NCI-H2107 treated with DMSO at 0.1 percent for 48 hours (cell line): ENCODE measurements around the gene STAC.

ENCODE experiments used
- DNase-seq: peaks from one replicate; lab custom pipeline; 2025; ENCODE audit not compliant: unreplicated experiment; lab: John Stamatoyannopoulos, UW

The STAC gene, protein sequence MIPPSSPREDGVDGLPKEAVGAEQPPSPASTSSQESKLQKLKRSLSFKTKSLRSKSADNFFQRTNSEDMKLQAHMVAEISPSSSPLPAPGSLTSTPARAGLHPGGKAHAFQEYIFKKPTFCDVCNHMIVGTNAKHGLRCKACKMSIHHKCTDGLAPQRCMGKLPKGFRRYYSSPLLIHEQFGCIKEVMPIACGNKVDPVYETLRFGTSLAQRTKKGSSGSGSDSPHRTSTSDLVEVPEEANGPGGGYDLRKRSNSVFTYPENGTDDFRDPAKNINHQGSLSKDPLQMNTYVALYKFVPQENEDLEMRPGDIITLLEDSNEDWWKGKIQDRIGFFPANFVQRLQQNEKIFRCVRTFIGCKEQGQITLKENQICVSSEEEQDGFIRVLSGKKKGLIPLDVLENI

DNA sequence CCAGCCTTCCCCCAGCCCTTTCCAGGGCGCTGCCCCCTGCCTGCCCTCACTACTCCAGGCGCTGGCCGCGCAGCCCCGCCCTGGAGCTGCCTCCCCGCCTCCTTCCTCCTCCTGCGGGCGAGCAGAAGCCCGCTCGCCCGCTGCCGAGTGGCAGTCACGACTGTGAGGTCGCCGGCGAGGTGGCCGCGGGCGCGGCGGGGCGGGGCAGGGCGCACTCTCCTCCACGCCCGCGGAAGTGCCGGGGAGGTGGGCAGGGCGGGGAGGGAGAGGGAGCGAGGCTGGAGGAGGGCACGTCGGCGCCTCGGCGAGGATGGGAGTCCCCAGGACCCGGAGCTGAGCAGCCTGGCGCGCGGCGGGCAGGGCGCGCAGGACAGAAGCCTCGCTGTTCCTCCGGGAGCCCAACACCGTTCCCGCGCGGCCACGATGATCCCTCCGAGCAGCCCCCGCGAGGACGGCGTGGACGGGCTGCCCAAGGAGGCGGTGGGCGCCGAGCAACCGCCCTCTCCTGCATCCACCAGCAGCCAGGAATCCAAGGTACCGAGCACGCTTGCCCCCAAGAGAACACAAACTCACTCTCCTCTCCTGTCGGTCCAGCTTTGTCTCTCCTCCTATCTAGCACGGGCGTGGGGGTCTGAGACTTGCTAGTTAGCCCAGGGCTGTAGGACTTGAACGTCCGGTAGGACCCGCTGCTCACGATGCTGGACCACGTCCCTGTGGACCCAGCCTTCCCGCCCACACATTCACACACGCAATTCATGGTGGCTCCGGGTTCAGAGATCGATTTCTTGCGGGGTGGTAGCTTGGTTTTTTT, at the start of gene STAC:
STAC (plus strand) TSS at position 284 of the 811 bp plus-strand sequence; CDS start at position 424, 140 bp downstream.
- DNase-seq, result no peak

DNA sequence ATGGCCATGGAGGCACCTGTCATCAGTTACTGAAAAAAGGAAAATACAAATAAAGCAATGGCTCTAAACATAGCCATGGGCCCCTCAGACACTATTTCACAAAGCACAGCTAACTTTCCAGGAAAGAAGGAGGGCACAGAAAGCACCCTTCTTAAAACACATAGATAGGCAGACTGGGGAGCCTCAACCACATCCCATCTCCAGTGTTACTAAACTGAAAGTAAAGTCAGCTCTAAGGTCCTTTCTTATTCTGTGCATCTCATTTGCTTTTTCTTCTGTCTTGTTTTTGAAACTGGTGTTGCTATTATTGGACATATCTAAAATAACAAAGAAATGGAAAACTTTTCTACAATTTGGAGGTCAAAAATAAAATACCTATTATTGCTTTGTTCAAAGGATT, 48.2 kb upstream of the STAC start:
- no peak for DNase-seq

DNA sequence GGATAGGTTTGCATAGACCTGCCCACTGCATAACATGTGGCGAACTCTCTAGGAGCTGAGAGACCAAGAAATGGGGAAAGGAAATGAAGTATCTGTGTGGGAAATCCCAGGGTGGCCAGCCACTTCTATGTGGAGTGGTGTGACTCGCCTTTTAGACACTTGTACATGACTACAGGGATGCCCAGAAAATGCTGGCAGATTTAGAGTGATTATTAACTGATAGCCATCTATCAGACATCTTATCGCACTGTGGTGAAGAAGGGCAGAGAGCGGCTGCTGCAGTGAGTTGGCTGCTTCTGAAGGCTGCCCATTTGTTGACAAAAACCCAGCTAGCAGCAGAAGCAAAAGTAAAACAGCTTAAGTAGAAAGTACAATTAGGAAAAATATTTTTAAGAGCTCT, 18.1 kb upstream of the STAC start:
- DNase-seq, result no peak

DNA sequence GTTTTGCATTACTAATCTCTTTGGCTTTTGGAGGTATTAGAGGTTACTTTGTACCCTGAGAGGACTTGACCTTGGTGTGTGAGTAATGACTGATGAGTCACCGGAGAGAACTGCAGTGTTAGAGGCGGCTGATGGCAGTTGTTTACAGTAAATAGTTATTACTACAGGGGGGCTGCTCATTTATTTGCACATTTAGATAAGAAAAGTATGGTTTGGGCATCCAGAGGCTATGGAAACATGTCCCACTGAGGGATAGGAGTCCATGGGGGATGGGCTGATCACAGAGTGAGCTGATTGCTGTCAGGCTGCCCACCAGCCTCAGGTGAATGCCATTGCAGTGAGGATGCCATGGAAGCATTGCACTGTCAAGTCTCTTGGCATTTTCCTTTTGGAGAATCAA, 17.3 kb upstream of the STAC start:
- DNase-seq, result no peak

DNA sequence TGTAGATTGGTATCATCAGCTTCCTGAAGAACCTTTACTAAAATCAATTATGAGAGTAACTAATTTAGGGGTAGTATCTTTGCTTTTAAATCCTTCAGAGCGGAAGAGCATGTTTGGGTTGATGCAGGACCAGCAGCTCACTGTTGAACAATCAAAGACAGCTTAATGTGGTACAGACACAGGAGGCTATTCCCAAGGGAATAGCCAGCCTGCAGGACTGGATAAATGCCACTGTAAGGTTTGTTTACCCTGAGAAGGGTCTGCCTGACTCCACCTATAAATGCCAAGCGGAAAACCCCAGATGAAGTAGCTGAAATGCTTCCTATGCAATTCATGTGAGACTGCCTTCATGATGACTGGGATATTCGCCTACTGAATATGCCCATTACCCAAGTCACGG, 16.0 kb upstream of the STAC start:
- DNase-seq, result peak; percentile 50

DNA sequence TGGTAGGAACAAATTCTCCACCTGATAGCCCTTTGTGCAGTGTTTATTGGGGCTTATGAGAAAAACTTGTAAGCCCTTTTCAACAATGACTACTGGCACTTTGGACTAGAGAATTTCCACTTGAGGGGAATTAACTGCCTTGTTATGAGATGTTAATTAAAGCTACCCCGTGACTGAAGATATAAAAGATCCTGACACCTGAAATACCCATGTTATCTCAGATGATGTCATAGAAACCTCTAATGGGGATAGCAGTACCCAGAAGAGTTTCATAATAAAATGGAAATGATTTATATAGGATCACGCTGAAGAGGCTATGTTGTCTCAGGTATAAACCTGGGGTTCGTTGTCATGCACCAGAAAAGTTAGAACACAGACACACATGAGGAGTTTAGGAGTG, 14.5 kb upstream of the STAC start:
- no peak for DNase-seq

DNA sequence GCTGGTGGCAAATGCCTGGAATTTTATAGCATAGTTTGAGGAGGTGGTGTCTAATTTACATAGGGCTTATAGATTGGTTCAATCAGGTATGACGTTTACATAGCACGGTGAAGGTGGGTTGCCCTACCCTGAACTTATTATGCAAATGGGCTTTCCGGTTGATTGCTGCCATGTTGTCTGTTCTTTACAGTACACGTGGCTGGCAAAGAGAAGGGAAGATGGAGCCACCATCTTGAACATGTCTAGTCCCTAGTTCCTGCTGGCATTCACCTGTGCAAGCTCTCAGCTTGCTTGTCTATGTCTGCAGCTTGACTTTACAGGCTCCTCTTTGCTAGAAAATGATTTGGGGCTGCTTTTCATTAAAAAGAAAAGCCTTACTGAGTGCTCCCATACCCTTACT, 14.0 kb upstream of the STAC start:
- DNase-seq, result no peak

DNA sequence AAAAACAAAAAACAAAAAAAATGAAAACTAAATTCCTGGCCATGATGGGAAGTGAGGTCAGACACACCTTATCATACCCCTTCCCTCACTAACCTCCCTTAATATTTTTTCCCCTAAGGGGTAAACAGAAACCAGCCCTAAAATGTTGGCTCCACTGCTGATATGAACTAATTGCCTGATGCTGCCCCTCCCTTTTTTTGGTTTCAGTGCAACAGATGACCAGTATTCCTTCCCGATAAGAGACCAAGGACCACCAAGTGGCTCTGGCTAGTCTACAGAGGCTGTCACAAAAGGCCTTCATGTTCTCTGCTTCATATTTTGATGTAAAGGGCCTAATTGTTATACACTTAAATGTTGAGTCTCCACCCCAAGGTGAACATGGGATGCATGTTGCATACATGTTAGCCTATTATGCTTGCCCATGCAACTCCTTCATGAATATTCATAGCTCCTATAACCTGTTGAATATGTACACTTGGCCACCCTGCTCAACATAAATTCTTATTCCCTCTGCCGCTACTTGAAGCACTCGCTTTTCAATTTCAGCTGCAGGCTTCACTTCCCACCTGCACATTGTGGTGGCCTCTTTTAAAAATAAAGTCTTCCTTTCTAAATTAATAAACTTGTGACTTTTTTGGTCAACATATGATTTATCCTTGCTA, 12.3 kb upstream of the STAC start:
- no peak for DNase-seq

DNA sequence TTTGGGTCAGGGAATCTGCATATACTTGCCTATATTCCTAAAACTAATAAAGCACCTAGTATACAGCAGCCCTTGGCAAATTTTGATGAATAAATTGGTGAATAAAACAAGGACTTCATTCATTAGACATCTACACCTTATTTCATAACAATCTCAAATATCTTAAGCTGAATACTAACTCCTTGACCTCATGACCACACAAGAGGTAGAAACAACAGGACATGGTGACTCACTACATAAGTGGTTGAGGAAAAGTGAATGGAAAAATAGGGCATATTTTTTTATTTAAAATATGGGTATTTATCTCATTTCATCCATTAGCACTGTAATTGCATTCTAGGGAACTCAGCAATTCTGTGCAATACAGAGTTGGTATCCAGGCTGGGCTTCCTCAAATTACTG, 7.8 kb upstream of the STAC start:
- DNase-seq, result no peak

DNA sequence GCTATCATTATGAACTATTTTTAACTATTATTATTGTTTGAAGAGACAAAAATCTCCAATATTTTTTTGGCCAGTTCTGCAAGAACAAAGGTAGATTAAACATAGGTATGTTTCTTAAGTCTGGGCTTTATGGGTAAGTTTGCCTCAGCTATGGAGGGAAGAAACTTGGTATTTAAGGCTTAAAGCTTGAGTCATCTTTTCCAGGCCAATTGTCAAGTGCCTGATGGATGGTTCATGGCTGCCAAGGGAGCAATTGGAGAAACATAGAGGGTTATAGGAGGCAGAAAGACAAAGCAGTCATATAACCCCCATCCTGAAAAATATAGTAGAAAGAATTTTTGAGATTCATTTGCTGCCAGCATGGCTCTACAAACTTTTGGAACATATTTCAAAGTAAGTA, 7.2 kb upstream of the STAC start:
- DNase-seq, result no peak

DNA sequence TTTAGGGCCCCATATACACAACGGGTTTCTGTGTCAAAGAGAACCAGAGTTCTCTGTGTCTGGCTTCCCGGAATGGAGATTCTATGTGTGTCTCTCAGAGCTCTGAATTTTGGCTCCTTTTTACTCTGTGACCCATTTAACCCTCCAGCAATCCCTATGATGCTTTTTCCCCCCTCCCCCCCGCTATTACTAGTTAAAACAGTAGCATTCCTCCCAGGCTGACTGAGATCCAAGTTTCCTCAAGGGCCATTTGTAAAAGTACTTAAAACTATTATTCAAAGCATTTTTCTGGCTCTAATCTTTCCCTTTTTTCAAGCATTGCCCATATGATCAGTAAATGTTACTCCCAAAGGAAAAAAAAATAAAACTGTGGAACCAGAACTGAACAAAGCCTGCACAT, 6.6 kb upstream of the STAC start:
- DNase-seq, result no peak

DNA sequence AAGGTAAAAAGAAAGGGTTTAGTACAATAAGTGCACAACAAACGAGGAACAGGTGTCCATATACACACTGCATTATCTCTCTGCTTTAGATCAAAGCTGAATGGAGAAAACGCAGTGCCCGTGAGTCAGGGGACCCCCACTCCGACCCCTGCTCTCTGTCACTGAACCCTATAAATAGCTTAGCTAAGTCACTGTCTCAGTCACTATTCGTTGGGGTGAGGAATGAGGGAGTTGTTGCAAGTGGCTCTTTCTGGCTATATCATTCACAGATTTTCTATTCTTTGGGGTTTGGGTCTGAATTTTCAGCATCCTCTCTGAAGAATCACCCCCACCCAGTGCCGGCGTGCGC, 458 bp upstream of the STAC start:
- no peak for DNase-seq

DNA sequence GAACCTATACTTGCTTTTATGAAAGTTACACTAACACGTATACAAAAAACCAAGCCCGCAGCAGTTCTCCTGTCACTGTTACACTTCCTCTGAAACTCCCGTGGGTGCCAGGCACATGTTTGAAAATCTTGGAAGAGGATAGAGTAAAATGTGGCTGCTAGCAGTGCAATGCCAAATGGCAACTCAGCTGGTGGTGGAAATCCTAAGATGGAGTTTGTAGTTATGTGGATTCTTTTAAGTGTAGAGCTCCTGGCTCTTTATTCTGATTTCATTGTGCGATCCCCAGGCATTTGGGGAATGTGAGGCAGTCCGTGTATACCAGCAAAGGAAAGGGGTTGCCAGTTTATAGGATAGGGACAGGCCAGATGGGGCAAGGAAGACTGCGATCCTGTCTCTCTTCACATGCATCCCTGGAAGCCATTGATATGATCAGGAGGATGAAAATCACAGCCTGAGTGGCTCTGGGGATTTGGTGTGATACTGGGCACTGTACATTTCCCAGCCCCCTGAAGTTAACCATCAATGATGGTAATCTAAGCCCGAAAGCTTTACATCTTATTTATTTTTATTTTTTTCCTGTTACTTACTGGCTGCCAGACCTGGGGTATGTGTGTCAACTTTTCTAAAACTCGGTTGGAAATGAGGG, 1.1 kb downstream of the STAC start:
- DNase-seq, result no peak

DNA sequence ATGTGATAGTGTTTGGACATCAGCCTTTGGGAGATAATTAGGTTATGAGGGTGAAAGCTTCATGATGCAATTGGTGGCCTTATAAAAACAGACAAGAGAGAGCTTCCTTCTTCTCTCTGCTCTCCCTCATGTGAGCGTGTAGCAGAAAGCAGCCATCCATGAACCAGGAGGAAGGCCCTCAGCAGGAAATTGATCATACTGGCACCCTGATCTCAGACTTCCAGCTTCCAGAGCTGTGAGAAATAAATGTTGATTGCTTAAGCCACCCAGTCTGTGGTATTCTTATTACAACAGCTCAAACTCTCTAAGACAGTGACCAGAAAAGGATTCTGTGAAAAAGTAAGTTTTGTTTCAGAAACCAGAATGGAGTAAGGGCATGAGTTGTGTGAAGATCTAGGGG, 13.3 kb downstream of the STAC start:
- DNase-seq, result no peak

DNA sequence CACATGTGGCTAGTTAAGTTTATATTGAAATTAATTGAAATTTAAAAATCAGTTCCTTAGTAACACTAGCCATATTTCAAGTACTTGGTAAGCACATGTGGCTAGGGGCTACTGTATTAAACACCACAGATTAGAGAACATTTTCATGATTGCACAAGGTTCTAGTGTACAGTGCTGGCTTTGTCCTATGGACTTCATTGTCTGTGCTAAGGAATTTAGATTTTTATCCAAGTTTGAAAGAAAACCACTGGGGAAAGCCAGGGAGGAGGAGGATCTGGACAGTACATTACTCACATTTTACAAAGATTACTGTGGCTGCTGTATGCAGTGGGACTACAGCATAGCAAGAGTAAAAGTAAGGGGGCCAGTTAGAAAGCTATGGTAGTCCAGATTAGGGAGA, 13.9 kb downstream of the STAC start:
- no peak for DNase-seq

DNA sequence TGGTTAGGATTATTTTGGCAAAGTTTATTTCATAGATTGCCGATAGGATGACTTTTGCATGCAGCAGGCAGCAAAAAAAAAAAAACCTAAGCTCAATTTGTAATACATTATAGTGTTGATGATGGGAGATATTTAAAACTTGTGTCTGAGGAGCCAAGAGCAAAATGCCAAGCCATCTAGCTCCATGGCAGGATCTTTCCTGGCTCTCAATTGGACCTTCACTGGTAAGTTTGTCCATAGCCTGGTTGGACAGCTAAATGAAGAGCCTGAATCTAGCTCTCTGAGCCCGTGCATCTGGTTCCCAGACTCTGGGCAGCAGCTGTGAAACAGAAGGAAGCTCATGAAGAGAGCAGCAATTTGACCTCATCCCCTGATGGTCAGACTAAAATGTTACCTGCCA, 17.5 kb downstream of the STAC start:
- no peak for DNase-seq

DNA sequence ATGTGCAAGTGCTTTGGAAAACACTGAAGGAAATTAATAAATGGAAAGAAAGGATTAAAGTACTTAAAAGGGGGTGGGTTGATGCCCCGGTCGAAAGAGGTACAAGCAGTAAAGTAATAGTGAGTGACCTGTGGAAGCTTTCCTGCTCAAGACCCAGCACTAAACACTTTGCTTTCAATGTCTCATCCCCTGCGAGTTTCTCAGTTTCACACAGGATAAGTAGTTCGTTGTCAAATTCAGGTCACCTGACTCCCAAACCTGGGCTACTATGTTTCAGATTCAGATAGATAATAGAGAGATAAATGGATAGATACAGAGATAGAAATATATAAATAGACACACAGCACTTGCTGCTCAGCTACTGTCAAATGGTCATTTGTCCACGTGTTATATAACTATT, 19.6 kb downstream of the STAC start:
- no peak for DNase-seq

DNA sequence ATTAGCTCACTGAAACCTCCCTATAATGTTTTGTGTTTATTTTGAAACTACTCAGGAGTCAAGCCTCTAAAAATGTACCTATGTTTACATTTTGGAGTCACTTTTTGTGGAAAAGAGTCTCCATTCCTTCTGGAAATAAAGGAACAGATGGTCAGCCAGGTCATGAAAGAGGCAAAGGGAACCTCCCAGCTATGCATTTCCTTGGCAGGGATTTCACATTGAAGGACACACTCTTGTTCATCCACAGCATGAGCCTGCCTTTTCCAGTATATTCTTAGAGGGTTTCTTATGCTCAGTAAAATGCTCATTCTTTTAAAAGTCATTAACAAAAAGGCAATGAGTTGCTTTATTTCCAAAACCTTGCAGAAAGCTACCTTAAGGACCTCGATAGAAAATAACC, 20.8 kb downstream of the STAC start:
- DNase-seq, result no peak

DNA sequence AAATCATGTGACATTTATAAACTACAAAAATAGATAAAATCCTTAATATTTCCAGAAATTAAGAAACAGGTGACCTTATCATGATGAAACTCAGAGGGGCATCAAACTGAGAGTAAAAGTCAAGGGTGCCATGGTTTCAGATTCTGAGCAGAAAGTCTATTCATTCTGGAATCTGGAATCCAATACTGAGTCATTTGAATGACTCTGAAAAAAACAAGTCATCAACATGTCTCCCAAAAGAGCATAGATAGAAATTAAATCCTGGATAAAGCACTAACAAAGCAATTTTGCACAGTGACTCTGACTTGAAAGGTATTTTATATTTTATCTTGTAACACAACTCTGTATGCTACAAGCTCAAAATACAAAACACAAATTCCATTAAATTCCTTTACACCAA, 23.4 kb downstream of the STAC start:
- DNase-seq, result no peak

DNA sequence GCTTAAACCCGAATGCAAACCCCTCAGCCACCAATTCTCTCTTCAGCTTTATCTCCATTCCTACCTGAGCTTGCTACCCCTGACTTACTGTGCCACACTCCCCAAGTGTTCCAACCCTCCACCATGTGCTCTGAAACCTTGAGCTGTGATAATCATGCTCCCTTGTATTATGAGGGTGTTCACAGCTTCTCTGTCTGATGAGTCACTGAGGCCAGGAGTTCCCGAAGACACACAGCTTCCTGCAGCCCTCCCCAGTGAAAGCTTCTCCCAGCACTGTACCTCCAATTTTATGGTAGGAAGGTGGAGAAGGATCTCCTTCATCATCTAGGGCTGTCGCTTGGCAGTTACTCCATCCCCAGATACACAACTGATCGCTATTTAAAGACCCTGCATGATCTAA, 24.9 kb downstream of the STAC start:
- no peak for DNase-seq

DNA sequence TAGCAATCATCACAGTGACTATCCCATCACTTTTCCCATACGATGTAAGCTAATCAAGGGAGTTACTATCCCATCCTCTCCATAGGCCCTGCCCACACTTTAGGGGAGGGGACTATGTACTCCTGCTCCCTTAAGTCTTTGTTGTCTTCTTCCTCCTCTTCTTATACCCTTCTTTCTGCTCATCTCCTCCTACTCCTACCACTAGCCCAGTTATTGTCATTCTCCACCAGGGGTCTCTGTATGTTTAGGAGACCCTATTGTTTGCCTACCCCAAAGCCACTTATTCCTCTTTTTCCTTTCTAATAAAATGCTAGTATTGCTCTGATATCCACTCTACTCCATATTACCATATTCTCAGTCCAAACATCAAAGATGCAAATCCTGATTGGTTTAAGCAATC, 27.8 kb downstream of the STAC start:
- no peak for DNase-seq

DNA sequence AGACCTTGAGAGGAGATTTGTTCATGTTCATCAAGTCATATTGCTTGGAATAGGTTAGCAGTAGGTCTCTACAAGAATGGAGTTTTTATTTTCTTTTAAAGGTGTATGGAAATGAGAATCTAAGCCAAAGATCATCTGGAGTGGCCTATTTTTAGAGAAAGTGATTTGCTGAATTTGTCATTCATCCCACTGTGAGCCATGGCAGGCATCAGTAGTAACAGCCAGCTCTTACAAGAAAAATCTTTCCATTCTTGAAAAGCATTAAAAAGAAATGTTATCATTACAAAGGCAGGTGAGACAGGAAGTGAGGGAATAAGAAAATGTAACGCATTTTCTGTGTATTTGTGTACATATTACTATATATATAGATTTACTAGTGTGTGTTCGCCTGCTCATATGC, 29.6 kb downstream of the STAC start:
- DNase-seq, result no peak
